Glutamatergic neuron (in vitro differentiated cells): ENCODE measurements around the gene C2orf92. TPM values are rescaled to one million over a fixed set of nuclear protein-coding genes. Genes with fewer than 3 reads are reported as not detected.

Source experiments
- DNase-seq: peaks from one replicate; pipeline ENCODE4 v3.0.0; 2022
- H3K27ac Mint-ChIP-seq: one replicate; pipeline ENCODE4 v1.8.0; 2020; ENCODE audit warnings: mild to moderate bottlenecking, mixed read lengths, inconsistent platforms; ENCODE audit not compliant: unreplicated experiment
- H3K27me3 Mint-ChIP-seq: one replicate; pipeline ENCODE4 v1.8.0; 2020; ENCODE audit warnings: mild to moderate bottlenecking, moderate library complexity, mixed read lengths, inconsistent platforms; ENCODE audit not compliant: unreplicated experiment
- H3K36me3 Mint-ChIP-seq: one replicate; pipeline ENCODE4 v1.8.0; 2020; ENCODE audit warnings: mild to moderate bottlenecking, mixed read lengths, inconsistent platforms; ENCODE audit not compliant: unreplicated experiment
- H3K4me1 Mint-ChIP-seq: one replicate; pipeline ENCODE4 v1.8.0; 2020; ENCODE audit warnings: mild to moderate bottlenecking, low read depth, mixed read lengths, inconsistent platforms; ENCODE audit not compliant: unreplicated experiment
- H3K4me3 Mint-ChIP-seq: one replicate; pipeline ENCODE4 v1.8.0; 2020; ENCODE audit warnings: mild to moderate bottlenecking, mixed read lengths, inconsistent platforms; ENCODE audit not compliant: unreplicated experiment
- H3K9me3 Mint-ChIP-seq: one replicate; pipeline ENCODE4 v1.8.0; 2020; ENCODE audit warnings: mild to moderate bottlenecking, moderate library complexity, mixed read lengths, inconsistent platforms; ENCODE audit not compliant: unreplicated experiment
- total RNA-seq: library from RNA; stranded (reverse); fragmentation: NEBNext Ultra II Directional; extraction: Animal tissue kit (Norgen Biotek cat#: 25700); gene quantifications from one replicate; pipeline ENCODE4 v1.2.1, GENCODE V29; 2021; ENCODE audit not compliant: unreplicated experiment
- TF ChIP-seq, protein P1 (sequence below): fragments of 200-600 bp; sonication (generic); IDR thresholded peaks from one replicate; pipeline ENCODE4 v1.5.0; 2021; ENCODE audit not compliant: partially characterized antibody, unreplicated experiment

The C2orf92 gene
- total RNA-seq, 1 donor from 2014 or later: 19.6 TPM

DNA sequence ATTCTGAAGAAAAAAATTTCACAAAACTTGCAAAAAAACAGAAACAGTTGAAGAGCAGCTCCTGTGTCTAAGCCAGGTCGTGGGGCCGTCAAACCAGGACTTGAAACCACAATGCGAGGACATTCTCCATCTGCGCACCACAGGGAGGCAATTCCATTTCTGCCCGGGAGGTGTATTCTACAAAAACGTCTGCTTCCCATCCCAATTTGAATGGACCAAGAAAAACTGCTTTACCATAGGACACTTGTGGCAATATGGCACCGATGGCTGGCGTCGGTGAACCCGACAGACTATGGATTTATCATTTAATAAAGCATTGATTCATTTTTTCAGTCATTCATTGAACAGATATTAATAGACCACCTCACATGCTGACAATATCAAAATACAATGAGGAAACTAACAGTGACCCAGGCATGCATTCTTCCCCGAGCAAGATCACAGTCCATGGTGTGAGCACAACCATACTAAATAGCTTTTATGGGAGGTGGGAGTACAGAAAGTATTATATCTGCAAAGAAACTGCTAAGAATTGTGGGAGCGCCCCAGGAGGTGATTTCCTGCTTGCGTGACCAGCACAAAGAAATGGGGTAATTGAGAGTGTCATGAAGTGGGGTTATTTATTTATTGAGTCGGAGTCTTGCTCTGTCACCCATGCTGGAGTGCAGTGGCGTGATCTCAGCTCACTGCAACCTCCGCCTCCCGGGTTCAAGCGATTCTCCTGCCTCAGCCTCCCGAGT, 33.4 kb downstream of the C2orf92 start:
- Mint-ChIP-seq H3K9me3 (peaks cover 3% of the 10 kb centered on the region), H3K4me3 (no peak overlapping the region), H3K27ac (no peak overlapping the region), H3K36me3 (no peaks in the 10 kb centered on the region), H3K27me3 (no peaks in the 10 kb centered on the region), H3K4me1 (peaks cover 19% of the 10 kb centered on the region)
- DNase-seq: no peak
- TF ChIP-seq, protein P1, sequence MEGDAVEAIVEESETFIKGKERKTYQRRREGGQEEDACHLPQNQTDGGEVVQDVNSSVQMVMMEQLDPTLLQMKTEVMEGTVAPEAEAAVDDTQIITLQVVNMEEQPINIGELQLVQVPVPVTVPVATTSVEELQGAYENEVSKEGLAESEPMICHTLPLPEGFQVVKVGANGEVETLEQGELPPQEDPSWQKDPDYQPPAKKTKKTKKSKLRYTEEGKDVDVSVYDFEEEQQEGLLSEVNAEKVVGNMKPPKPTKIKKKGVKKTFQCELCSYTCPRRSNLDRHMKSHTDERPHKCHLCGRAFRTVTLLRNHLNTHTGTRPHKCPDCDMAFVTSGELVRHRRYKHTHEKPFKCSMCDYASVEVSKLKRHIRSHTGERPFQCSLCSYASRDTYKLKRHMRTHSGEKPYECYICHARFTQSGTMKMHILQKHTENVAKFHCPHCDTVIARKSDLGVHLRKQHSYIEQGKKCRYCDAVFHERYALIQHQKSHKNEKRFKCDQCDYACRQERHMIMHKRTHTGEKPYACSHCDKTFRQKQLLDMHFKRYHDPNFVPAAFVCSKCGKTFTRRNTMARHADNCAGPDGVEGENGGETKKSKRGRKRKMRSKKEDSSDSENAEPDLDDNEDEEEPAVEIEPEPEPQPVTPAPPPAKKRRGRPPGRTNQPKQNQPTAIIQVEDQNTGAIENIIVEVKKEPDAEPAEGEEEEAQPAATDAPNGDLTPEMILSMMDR: no peak

DNA sequence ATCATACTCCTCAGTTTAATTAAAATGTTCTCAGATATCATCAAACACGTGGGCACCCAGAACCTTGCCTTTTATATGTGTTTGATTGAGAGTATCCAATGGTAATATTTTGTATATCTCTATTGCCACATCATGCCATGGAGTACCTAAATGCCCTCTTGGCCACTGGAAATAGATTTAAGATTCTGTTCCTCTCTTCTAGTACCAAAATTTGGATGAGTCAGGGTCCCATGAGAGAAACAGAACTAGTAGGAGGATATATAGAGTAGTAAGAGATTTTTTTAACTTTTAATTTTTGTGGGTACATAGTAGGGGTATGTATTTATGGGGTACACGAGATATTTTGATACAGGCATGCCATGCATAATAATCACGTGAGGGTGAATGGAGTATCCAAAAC, 34.2 kb downstream of the C2orf92 start:
- H3K9me3 Mint-ChIP-seq: peaks cover 3% of the 10 kb centered on the region
- H3K4me3 Mint-ChIP-seq: no peak overlapping the region
- no peaks in the 10 kb centered on the region for H3K27me3 Mint-ChIP-seq
- H3K36me3 Mint-ChIP-seq: no peaks in the 10 kb centered on the region
- no peak overlapping the region for H3K27ac Mint-ChIP-seq
- H3K4me1 Mint-ChIP-seq: peaks cover 14% of the 10 kb centered on the region
- TF ChIP-seq, protein P1: no peak
- no peak for DNase-seq

DNA sequence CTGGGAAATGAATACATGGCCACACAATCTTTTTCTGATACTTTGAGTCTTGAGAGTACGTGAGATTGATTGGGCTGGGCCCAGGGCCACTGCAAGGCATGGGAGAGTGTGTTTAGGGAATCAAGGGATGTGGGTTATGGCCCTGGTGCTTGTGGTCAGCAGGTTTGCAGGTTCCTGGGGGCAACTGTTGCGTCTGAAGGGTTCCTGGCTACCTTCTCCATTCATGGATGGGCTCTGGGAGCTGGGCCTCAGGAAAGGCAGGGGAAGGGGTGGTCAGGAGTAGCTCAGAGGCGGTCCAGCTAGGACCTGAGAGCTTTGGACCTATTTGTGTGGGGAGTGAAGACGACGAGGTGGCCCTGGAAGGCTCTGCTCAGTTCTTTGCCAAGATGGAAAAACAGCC, 35.5 kb downstream of the C2orf92 start:
- no peak for DNase-seq
- peaks cover 10% of the 10 kb centered on the region for H3K4me1 Mint-ChIP-seq
- TF ChIP-seq, protein P1: no peak
- no peak overlapping the region for H3K27ac Mint-ChIP-seq
- no peak overlapping the region for H3K4me3 Mint-ChIP-seq
- H3K36me3 Mint-ChIP-seq: no peaks in the 10 kb centered on the region
- no peaks in the 10 kb centered on the region for H3K27me3 Mint-ChIP-seq
- H3K9me3 Mint-ChIP-seq: peaks cover 5% of the 10 kb centered on the region

DNA sequence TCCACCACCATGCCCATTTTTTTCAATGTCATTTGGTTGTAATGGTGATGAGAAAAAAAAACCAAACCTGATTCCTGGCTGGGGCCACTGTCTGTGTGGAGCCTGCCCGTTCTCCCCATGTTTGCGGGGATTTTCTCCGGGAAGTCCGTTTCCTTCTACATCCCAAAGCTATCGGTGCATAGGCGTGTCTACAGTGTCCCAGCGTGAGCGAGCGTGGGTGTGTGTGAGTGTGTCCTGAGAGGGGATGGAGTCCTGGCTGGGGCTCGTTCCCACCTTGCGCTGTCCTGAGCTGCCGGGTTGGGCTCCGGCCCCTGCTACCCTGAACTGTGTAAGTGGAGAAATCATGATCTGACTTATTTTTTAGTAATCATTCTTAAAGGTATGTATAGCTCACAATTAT, 36.6 kb downstream of the C2orf92 start:
- TF ChIP-seq, protein P1: no peak
- DNase-seq: no peak
- no peaks in the 10 kb centered on the region for H3K27me3 Mint-ChIP-seq

DNA sequence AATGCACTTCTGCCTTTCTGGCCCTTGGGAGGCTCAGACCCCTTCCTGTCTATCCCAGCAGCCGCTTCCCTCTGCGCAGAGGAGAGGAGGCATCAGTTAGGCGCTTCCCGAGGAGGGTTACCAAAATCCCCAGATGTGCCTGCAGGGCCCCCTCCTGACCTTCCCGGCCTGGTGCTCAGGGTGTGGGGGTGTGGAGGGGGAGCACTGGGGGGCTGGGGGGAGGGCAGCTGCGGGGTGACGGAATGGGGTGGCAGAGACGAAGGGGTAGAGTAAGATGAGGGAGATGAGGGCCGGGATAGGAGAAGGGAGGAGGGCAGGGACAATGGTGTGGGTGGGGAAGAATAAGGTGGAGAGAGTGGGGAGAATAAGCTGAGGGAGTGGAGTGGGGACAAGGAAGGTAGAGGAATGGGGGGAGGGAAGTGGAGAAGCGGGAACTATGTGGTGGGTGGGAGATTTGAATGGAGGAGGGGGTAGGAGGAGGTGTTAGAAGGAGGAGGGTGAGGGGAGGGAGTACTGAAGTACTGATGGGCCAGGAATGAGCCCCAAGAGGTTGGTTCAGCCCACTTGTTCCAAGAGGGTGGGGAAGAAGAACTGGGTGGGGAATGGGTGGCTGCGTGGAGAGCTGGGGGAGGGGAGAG, 37.3 kb downstream of the C2orf92 start:
- peaks cover 4% of the 10 kb centered on the region for H3K9me3 Mint-ChIP-seq

More for the DNA sequence above, 36.6 kb downstream of the C2orf92 start:
- Mint-ChIP-seq H3K27ac (no peak overlapping the region), H3K36me3 (no peaks in the 10 kb centered on the region), H3K4me3 (no peak overlapping the region), H3K4me1 (peaks cover 7% of the 10 kb centered on the region), H3K9me3 (peaks cover 2% of the 10 kb centered on the region)

More for the DNA sequence above, 37.3 kb downstream of the C2orf92 start:
- H3K4me1 Mint-ChIP-seq: peaks cover 4% of the 10 kb centered on the region
- no peak for DNase-seq
- H3K36me3 Mint-ChIP-seq: no peaks in the 10 kb centered on the region
- TF ChIP-seq, protein P1: no peak
- H3K4me3 Mint-ChIP-seq: no peak overlapping the region
- no peaks in the 10 kb centered on the region for H3K27me3 Mint-ChIP-seq
- H3K27ac Mint-ChIP-seq: no peak overlapping the region
